Measurements from ENCODE around the gene OAF.

OAF gene

GRCh38 chr11:120184946-120185705 is 25.7 kb upstream of the OAF start:
- TF ChIP-seq CTCF (IDR thresholded peaks at IDR 0.05; ENCODE audit: extremely low read depth, missing control alignments): no peak
- DNase-seq (ENCODE audit: low spot score): no peak

- DNase-seq (ENCODE audit: low spot score): no peak
- no peak for TF ChIP-seq CTCF (IDR thresholded peaks at IDR 0.05; ENCODE audit: extremely low read depth, missing control alignments)
Observed at GRCh38 chr11:120185706-120186455, 25.0 kb upstream of the OAF start.

GRCh38 chr11:120186456-120186773 is 24.4 kb upstream of the OAF start:
- no peak for DNase-seq (ENCODE audit: low spot score)
- no peak for TF ChIP-seq CTCF (IDR thresholded peaks at IDR 0.05; ENCODE audit: extremely low read depth, missing control alignments)

- peak; percentile 46 for DNase-seq (ENCODE audit: low spot score)
- TF ChIP-seq CTCF (IDR thresholded peaks at IDR 0.05; ENCODE audit: extremely low read depth, missing control alignments): no peak
Observed at GRCh38 chr11:120186774-120187591, 23.8 kb upstream of the OAF start.

- no peak for DNase-seq (ENCODE audit: low spot score)
- no peak for TF ChIP-seq CTCF (IDR thresholded peaks at IDR 0.05; ENCODE audit: extremely low read depth, missing control alignments)
Observed at GRCh38 chr11:120188371-120188770, 22.5 kb upstream of the OAF start.

GRCh38 chr11:120188811-120189455 is 21.9 kb upstream of the OAF start:
- no peak for TF ChIP-seq CTCF (IDR thresholded peaks at IDR 0.05; ENCODE audit: extremely low read depth, missing control alignments)

More at GRCh38 chr11:120188811-120189455, 21.9 kb upstream of the OAF start:
- no peak for DNase-seq (ENCODE audit: low spot score)

Data from GM20000 (cell line).